Measurements from ENCODE around the gene GREM2. TPM values are rescaled to one million over a fixed set of nuclear protein-coding genes. Genes with fewer than 3 reads are reported as not detected.

Gene GREM2
- total and polyA plus RNA-seq, 8 donors, result 0.03 to 0.58 (median 0.12) TPM; not detected in 1

- Histone ChIP-seq H3K27me3 (no peaks in the 10 kb centered on the region), H3K9me3 (no peaks in the 10 kb centered on the region), H3K4me1 (no peaks in the 10 kb centered on the region), H3K27ac (no peak overlapping the region), H3K4me3 (no peak overlapping the region), H3K36me3 (no peaks in the 10 kb centered on the region)
- WGBS, 2 donors, result 43 to 58% methylated on average over 4 of the region's 4 CpGs
- FAIRE-seq, result no peak
- DNase-seq, result no peak
- no peak for ATAC-seq
- no peak for TF ChIP-seq CTCF (IDR thresholded peaks at IDR 0.05)
- intact Hi-C loops (cut with DNase I), result no loop called here
Measured at GRCh38 chr1:240475832-240476231, 136.1 kb downstream of the GREM2 start.

GRCh38 chr1:240474133-240474614 lies 137.8 kb downstream of the GREM2 start:
- Histone ChIP-seq H3K27me3 (no peaks in the 10 kb centered on the region), H3K9me3 (no peaks in the 10 kb centered on the region), H3K4me3 (no peak overlapping the region), H3K4me1 (no peaks in the 10 kb centered on the region), H3K36me3 (no peaks in the 10 kb centered on the region), H3K27ac (no peak overlapping the region)
- FAIRE-seq (no peak), DNase-seq (no peak), ATAC-seq (no peak)
- 25 to 28% methylated on average over 5 of the region's 5 CpGs for WGBS, 2 donors
- intact Hi-C loops (cut with DNase I), result no loop called here
- TF ChIP-seq CTCF (IDR thresholded peaks at IDR 0.05), result no peak

GRCh38 chr1:240468656-240469055 lies 143.3 kb downstream of the GREM2 start:
- no peak for ATAC-seq

GRCh38 chr1:240467895-240468294 lies 144.1 kb downstream of the GREM2 start:
- Histone ChIP-seq H3K9me3 (no peaks in the 10 kb centered on the region), H3K4me3 (no peak overlapping the region), H3K27ac (no peak overlapping the region), H3K4me1 (no peaks in the 10 kb centered on the region), H3K27me3 (no peaks in the 10 kb centered on the region), H3K36me3 (no peaks in the 10 kb centered on the region)
- no peak for FAIRE-seq
- intact Hi-C loops (cut with DNase I), result no loop called here
- TF ChIP-seq CTCF (IDR thresholded peaks at IDR 0.05), result no peak
- DNase-seq, result no peak
- ATAC-seq, result no peak

More at GRCh38 chr1:240468656-240469055, 143.3 kb downstream of the GREM2 start:
- DNase-seq (no peak), FAIRE-seq (no peak)
- 66 to 75% methylated on average over 7 of the region's 7 CpGs for WGBS, 2 donors
- H3K27ac ChIP-seq, result no peak overlapping the region
- H3K9me3 ChIP-seq, result no peaks in the 10 kb centered on the region
- H3K4me1 ChIP-seq, result no peaks in the 10 kb centered on the region
- no peaks in the 10 kb centered on the region for H3K36me3 ChIP-seq
- H3K4me3 ChIP-seq, result no peak overlapping the region
- intact Hi-C loops (cut with DNase I), result no loop called here
- H3K27me3 ChIP-seq, result no peaks in the 10 kb centered on the region
- TF ChIP-seq CTCF (IDR thresholded peaks at IDR 0.05), result no peak

- H3K27ac ChIP-seq, result no peak overlapping the region
- no peak overlapping the region for H3K4me3 ChIP-seq
- TF ChIP-seq CTCF (IDR thresholded peaks at IDR 0.05), result no peak
- DNase-seq (no peak), ATAC-seq (no peak), FAIRE-seq (no peak)
- H3K27me3 ChIP-seq, result no peaks in the 10 kb centered on the region
- no peaks in the 10 kb centered on the region for H3K4me1 ChIP-seq
- H3K36me3 ChIP-seq, result no peaks in the 10 kb centered on the region
- no peaks in the 10 kb centered on the region for H3K9me3 ChIP-seq
- WGBS, 2 donors, result 72 to 73% methylated on average over 4 of the region's 4 CpGs
- intact Hi-C loops (cut with DNase I), result no loop called here
Measured at GRCh38 chr1:240466509-240466908, 145.4 kb downstream of the GREM2 start.

All from pancreas (tissue), 10 donors.